Breast epithelium (tissue), 4 donors: ENCODE measurements around the gene AK9. TPM values are rescaled to one million over a fixed set of nuclear protein-coding genes. Genes with fewer than 3 reads are reported as not detected.

Experiments
- DNase-seq, 2 donors: peaks; one replicate each; pipeline ENCODE4 v3.0.0-alpha.2; 2019; ENCODE audit warnings: low spot score in 2 of 2
- H3K27ac ChIP-seq, 2 donors: fragments of 200-600 bp; sonication (generic) in 1 of 2; one replicate each; pipeline ENCODE4 v1.5.1; 2016 to 2019; ENCODE audit warnings: mild to moderate bottlenecking in 1 of 2
- H3K27me3 ChIP-seq, 2 donors: fragments of 200-600 bp; sonication (generic) in 1 of 2; one replicate each; pipeline versions ENCODE4 v1.5.1 to v1.6.0; 2017 to 2019; ENCODE audit warnings: control low read depth in 1 of 2, mild to moderate bottlenecking in 1 of 2
- H3K36me3 ChIP-seq: fragments of 200-600 bp; one replicate; pipeline ENCODE4 v1.5.1; 2019
- H3K4me1 ChIP-seq, 2 donors: fragments of 200-600 bp; sonication (generic); one replicate each; pipeline ENCODE4 v1.5.1; 2016 to 2019; ENCODE audit warnings: control low read depth in 1 of 2
- H3K4me3 ChIP-seq, 3 donors: fragments of 200-600 bp; sonication (generic); 1 replicate in 2 of 3; 2 replicates in 1 of 3; pipeline ENCODE4 v1.5.1; 2016 to 2019; ENCODE audit warnings: mild to moderate bottlenecking in 3 of 3, moderate library complexity in 2 of 3
- H3K9me3 ChIP-seq, 2 donors: fragments of 200-600 bp; sonication (generic) in 1 of 2; one replicate each; pipeline ENCODE4 v1.5.1; 2016 to 2019; ENCODE audit warnings: control low read depth in 1 of 2
- CTCF ChIP-seq, 3 donors: fragments of 450-650 bp; IDR thresholded peaks; one replicate each; pipeline ENCODE4 v1.5.1; 2016 to 2017; ENCODE audit warnings: antibody characterized with exemption in 3 of 3, mild to moderate bottlenecking in 3 of 3, moderate library complexity in 3 of 3
- POLR2A ChIP-seq: fragments of 450-650 bp; IDR thresholded peaks from one replicate; pipeline ENCODE4 v1.6.1; 2016; ENCODE audit warnings: antibody characterized with exemption, mild to moderate bottlenecking, moderate library complexity
- POLR2AphosphoS5 ChIP-seq, 3 donors: sonication (generic); formaldehyde crosslinking; IDR thresholded peaks; one replicate each; pipeline ENCODE4 v1.6.1; 2017; ENCODE audit warnings: antibody characterized with exemption in 3 of 3
- intact Hi-C: fragments of 100-400 bp; cut with DNase I; formaldehyde crosslinking; loops from one replicate; pipeline ENCODE4 v1.15.1; 2023; ENCODE audit warnings: low total_unique reads
- total RNA-seq, 3 donors: library from RNA; depleted of rRNA; stranded (reverse); fragments of >200 nt; gene quantifications; one replicate each; pipeline ENCODE4 v1.1.0, GENCODE V29; 2016

AK9 gene
- total RNA-seq, 3 donors from 2014 or later, result 8.8 to 23.9 (median 20.0) TPM

- Histone ChIP-seq H3K4me3 (no peak overlapping the region), H3K27ac (no peak overlapping the region), H3K4me1 (no peaks in the 10 kb centered on the region), H3K36me3 (no peaks in the 10 kb centered on the region), H3K27me3 (no peaks in the 10 kb centered on the region), H3K9me3 (peaks cover 0 to 4% of the 10 kb centered on the region in 2 donors)
- TF ChIP-seq CTCF (IDR thresholded peaks at IDR 0.05), result no peak
- TF ChIP-seq POLR2A, result no peak
- no peak for TF ChIP-seq POLR2AphosphoS5 (IDR thresholded peaks at IDR 0.05)
- DNase-seq, result no peak
- intact Hi-C loops, result no loop called here
These were observed 46.9 kb downstream of the AK9 start for GRCh38 chr6:109644131-109644530.

- DNase-seq, result no peak
- no peaks in the 10 kb centered on the region for H3K27me3 ChIP-seq
- no peak overlapping the region for H3K27ac ChIP-seq
- no peak for TF ChIP-seq POLR2AphosphoS5 (IDR thresholded peaks at IDR 0.05)
- no peak for TF ChIP-seq CTCF (IDR thresholded peaks at IDR 0.05)
- TF ChIP-seq POLR2A, result no peak
- H3K4me3 ChIP-seq, result no peak overlapping the region
- intact Hi-C loops, result no loop called here
- no peaks in the 10 kb centered on the region for H3K36me3 ChIP-seq
- no peaks in the 10 kb centered on the region for H3K4me1 ChIP-seq
- H3K9me3 ChIP-seq, result no peaks in the 10 kb centered on the region
These were observed 58.6 kb downstream of the AK9 start for GRCh38 chr6:109632405-109632804.

- no peaks in the 10 kb centered on the region for H3K4me1 ChIP-seq
- TF ChIP-seq POLR2A (no peak), CTCF (IDR thresholded peaks at IDR 0.05) (no peak), POLR2AphosphoS5 (IDR thresholded peaks at IDR 0.05) (no peak)
- H3K9me3 ChIP-seq, result peaks cover 0 to 4% of the 10 kb centered on the region in 2 donors
- H3K27ac ChIP-seq, result no peak overlapping the region
- H3K4me3 ChIP-seq, result no peak overlapping the region
- intact Hi-C loops, result no loop called here
- no peak for DNase-seq
- no peaks in the 10 kb centered on the region for H3K36me3 ChIP-seq
- no peaks in the 10 kb centered on the region for H3K27me3 ChIP-seq
These were observed 59.6 kb downstream of the AK9 start for GRCh38 chr6:109631403-109631802.

GRCh38 chr6:109628158-109629000 lies 62.6 kb downstream of the AK9 start:
- Histone ChIP-seq H3K27me3 (no peaks in the 10 kb centered on the region), H3K4me1 (no peaks in the 10 kb centered on the region), H3K27ac (no peak overlapping the region), H3K9me3 (peaks cover 0 to 13% of the 10 kb centered on the region in 2 donors), H3K4me3 (no peak overlapping the region), H3K36me3 (no peaks in the 10 kb centered on the region)
- intact Hi-C loops, result no loop called here
- DNase-seq, result no peak
- no peak for TF ChIP-seq POLR2A
- TF ChIP-seq CTCF (IDR thresholded peaks at IDR 0.05), result no peak
- TF ChIP-seq POLR2AphosphoS5 (IDR thresholded peaks at IDR 0.05), result no peak

GRCh38 chr6:109626311-109626710 lies 64.7 kb downstream of the AK9 start:
- no peaks in the 10 kb centered on the region for H3K27me3 ChIP-seq
- intact Hi-C loops, result no loop called here
- no peaks in the 10 kb centered on the region for H3K36me3 ChIP-seq
- no peak overlapping the region for H3K27ac ChIP-seq
- no peaks in the 10 kb centered on the region for H3K4me1 ChIP-seq
- DNase-seq, result no peak
- H3K9me3 ChIP-seq, result peaks cover 0 to 13% of the 10 kb centered on the region in 2 donors
- TF ChIP-seq CTCF (IDR thresholded peaks at IDR 0.05) (no peak), POLR2A (no peak), POLR2AphosphoS5 (IDR thresholded peaks at IDR 0.05) (no peak)
- no peak overlapping the region for H3K4me3 ChIP-seq
